Neutrophil (primary cell): ENCODE results near the gene CATSPER3.

ENCODE experiments used
- H3K27ac ChIP-seq: fragments of 200-600 bp; sonication (generic); 2 replicates; pipeline ENCODE4 v1.5.1; 2016; ENCODE audit warnings: mild to moderate bottlenecking, moderate library complexity
- H3K27me3 ChIP-seq: fragments of 200-600 bp; sonication (generic); 2 replicates; pipeline ENCODE4 v1.6.0; 2016; ENCODE audit warnings: mild to moderate bottlenecking
- H3K36me3 ChIP-seq: fragments of 200-600 bp; sonication (generic); 2 replicates; pipeline ENCODE4 v1.5.1; 2017
- H3K4me1 ChIP-seq, 2 experiments: fragments of 200-600 bp in 1 of 2; sonication (generic) in 1 of 2; 1 replicate in 1 of 2; 2 replicates in 1 of 2; pipeline versions ENCODE4 v1.5.1 to v1.6.1; 2013 to 2016; ENCODE audit warnings: low read depth in 1 of 2, low read length in 1 of 2, mild to moderate bottlenecking in 1 of 2, moderate library complexity in 1 of 2; ENCODE audit not compliant: control insufficient read depth in 1 of 2, insufficient read depth in 1 of 2
- H3K4me3 ChIP-seq, 2 experiments: fragments of 200-600 bp in 1 of 2; sonication (generic) in 1 of 2; 1 replicate in 1 of 2; 2 replicates in 1 of 2; pipeline ENCODE4 v1.5.1; 2013 to 2016; ENCODE audit warnings: low read depth in 1 of 2, low read length in 1 of 2, mild to moderate bottlenecking in 1 of 2, moderate library complexity in 1 of 2
- H3K9me3 ChIP-seq: fragments of 200-600 bp; sonication (generic); 2 replicates; pipeline ENCODE4 v1.5.1; 2016
- TF ChIP-seq, protein P1 (sequence below): fragments of 200-600 bp; sonication (generic); IDR thresholded peaks from 2 replicates; pipeline ENCODE4 v1.5.1; 2016; ENCODE audit warnings: antibody characterized with exemption

Gene CATSPER3

DNA sequence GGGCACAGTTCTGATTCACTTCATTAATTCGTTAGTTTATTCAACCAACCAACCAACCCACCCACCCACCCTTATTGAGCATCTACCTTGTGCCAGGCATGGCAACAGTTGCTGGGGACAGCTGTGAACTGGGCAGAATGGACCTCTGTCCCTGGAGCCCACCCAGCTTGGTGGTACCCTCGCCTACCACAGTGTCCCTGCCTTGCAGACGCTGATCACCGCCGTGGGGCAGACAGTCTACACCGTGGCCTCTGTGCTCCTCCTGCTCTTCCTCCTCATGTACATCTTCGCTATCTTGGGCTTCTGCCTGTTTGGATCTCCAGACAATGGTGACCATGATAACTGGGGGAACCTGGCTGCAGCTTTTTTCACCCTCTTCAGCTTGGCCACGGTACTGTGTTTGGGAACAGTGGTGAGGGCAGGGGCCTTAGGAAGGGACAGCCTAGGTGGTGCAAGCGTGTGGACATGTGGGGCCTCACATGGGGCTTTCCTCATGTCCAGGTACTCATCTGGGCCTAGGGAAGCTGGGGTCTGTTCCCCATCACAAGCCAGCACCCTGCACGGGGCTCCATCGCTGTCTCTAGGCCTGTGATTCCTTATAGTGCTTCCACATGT, 40.1 kb downstream of the CATSPER3 start:
- Histone ChIP-seq H3K4me3 (no peak overlapping the region), H3K27me3 (no peaks in the 10 kb centered on the region), H3K27ac (no peak overlapping the region), H3K36me3 (no peaks in the 10 kb centered on the region), H3K4me1 (no peaks in the 10 kb centered on the region), H3K9me3 (no peaks in the 10 kb centered on the region)
- TF ChIP-seq, protein P1, sequence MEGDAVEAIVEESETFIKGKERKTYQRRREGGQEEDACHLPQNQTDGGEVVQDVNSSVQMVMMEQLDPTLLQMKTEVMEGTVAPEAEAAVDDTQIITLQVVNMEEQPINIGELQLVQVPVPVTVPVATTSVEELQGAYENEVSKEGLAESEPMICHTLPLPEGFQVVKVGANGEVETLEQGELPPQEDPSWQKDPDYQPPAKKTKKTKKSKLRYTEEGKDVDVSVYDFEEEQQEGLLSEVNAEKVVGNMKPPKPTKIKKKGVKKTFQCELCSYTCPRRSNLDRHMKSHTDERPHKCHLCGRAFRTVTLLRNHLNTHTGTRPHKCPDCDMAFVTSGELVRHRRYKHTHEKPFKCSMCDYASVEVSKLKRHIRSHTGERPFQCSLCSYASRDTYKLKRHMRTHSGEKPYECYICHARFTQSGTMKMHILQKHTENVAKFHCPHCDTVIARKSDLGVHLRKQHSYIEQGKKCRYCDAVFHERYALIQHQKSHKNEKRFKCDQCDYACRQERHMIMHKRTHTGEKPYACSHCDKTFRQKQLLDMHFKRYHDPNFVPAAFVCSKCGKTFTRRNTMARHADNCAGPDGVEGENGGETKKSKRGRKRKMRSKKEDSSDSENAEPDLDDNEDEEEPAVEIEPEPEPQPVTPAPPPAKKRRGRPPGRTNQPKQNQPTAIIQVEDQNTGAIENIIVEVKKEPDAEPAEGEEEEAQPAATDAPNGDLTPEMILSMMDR = no peak

DNA sequence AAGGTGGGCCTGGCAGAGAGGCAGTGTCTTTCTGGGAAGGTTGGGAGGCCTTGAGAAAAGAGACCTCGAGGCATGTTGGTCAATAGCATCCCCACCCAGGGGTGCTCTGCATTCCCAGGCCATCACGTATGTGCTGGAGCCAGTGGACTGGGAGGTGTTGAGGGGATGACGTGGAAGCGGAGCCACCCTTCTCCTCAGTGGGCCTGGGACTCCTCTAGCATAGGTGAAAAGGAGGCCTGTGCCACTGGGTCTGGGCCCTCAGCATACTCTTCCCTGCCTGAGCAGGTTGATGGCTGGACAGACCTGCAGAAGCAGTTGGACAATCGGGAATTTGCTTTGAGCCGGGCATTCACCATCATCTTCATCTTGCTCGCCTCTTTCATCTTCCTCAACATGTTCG, 40.8 kb downstream of the CATSPER3 start:
- H3K4me3 ChIP-seq = no peak overlapping the region
- no peaks in the 10 kb centered on the region for H3K4me1 ChIP-seq
- no peak overlapping the region for H3K27ac ChIP-seq
- H3K9me3 ChIP-seq = no peaks in the 10 kb centered on the region
- H3K36me3 ChIP-seq = no peaks in the 10 kb centered on the region
- H3K27me3 ChIP-seq = no peaks in the 10 kb centered on the region
- TF ChIP-seq, protein P1 = no peak

DNA sequence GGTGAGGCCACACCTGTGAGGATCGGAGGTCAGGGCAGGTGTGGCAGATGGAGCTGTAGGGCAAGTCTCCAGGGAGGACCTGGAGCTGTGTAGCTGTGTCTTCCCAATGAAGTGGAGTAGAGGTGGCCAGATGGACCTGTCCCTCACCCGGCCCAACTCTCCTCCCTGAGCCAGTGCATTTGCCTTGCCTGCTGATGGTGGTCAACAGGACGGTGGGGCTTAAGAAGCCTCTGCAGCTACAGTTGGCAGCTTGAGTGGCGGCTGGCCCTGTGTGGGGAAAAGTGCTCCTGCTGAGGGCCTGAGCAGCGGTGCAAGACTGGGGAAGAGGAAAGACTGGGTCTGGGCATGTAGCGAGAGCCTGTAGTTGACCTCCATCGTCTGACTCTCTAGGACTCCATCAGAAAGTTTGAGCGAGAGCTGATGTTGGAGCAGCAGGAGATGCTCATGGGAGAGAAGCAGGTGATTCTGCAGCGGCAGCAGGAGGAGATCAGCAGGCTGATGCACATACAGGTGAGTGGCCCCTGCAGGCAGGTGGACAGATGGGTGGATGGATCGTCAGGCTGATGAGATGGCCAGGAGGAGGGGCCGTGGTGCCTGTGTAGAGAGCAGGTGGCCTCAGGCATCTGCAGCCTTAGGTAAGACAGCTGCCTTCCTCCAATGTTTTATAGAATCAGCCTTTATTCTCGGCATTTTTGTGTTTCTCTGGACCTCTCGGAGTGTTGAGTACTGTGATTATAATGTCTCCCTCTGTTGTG, 41.5 kb downstream of the CATSPER3 start:
- Histone ChIP-seq H3K36me3 (no peaks in the 10 kb centered on the region), H3K4me1 (no peaks in the 10 kb centered on the region), H3K27me3 (no peaks in the 10 kb centered on the region), H3K9me3 (no peaks in the 10 kb centered on the region), H3K4me3 (no peak overlapping the region), H3K27ac (no peak overlapping the region)
- TF ChIP-seq, protein P1 = no peak

DNA sequence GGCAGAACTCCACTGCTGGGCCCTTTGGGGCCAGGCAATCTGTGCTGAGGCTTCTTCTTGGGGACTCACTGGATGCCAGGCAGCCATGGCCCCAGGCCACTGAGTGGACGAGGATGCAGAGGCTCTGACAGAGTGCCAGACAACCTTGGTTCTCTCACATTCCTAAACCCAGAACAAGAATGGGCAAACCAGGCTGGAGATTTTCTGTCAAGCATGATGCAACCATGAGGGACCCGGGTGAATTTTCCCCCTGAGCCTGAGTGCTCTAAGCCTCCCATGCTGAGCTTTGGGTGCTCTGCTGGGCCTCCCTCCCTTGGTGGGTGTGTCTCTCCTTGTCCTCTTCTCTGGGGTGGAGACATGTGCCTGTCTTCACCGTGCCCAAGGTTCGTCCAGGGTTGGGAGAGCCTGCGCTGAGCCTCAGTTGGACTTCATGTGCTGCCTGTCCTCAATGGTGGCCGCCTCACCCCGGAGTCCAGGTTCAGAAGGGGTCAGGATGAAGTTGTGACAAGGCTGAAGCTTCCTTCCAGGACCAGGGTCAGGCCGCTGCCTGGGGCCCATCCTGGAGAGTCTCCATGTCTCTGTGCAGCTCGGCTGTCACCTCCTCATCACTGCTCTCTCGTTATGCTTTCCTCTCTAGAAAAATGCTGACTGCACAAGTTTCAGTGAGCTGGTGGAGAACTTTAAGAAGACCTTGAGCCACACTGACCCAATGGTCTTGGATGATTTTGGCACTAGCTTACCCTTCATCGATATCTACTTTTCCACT, 42.2 kb downstream of the CATSPER3 start:
- H3K9me3 ChIP-seq = no peaks in the 10 kb centered on the region
- no peaks in the 10 kb centered on the region for H3K4me1 ChIP-seq
- TF ChIP-seq, protein P1 = no peak
- H3K4me3 ChIP-seq = no peak overlapping the region
- no peaks in the 10 kb centered on the region for H3K27me3 ChIP-seq
- H3K36me3 ChIP-seq = no peaks in the 10 kb centered on the region
- H3K27ac ChIP-seq = no peak overlapping the region

DNA sequence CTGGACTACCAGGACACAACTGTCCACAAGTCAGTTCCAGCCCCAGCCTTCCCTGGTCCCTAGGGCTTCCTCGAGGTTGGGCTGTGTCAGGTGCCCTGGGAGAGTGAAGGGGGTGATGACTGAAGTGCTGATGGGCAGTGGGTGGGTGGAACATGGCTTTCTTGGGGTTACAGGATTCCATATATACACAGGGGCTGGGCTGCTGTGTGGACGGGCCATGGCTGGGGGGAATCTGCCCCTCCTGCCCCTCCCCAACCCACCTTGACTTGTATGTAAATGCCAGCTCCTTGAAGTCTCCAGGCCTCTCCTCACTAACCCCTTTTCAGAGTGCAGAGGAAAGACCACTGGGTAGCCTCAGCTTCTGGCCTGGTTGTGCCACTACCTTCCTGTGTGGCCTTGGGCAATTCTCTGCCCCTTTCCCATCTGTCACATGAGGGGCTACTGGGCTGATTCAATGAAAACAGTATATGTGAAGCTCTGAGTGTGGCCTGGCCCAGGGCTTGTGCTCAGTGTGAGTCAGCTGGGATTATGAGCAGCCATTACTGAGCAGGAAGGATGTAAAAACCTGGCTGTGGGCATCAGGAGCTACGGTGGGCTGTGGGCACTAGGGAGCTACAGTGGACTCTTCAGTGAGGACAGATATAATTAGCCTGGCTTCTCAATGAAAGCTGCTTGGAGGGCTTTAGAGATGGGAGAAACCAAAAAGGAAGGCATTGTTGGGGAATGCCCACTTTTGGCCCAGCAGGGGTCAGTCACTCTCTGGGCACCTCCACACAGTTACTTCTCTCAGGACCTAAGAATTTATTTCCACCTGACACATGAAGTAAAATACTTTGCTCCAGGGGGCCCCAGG, 43.0 kb downstream of the CATSPER3 start:
- H3K4me1 ChIP-seq = no peaks in the 10 kb centered on the region
- H3K9me3 ChIP-seq = no peaks in the 10 kb centered on the region
- no peaks in the 10 kb centered on the region for H3K27me3 ChIP-seq
- TF ChIP-seq, protein P1 = no peak
- H3K27ac ChIP-seq = no peak overlapping the region
- H3K4me3 ChIP-seq = no peak overlapping the region
- no peaks in the 10 kb centered on the region for H3K36me3 ChIP-seq
